Rectal smooth muscle tissue (tissue), 1 donor: ENCODE results near the gene HTR2A.

ENCODE experiments used
- H3K27ac ChIP-seq: one replicate; pipeline ENCODE4 v1.7.0; 2013; ENCODE audit warnings: low read depth, low read length, inconsistent platforms
- H3K27me3 ChIP-seq: one replicate; pipeline ENCODE4 v1.7.0; 2013; ENCODE audit warnings: low read length; ENCODE audit not compliant: control insufficient read depth, insufficient read depth
- H3K36me3 ChIP-seq: one replicate; pipeline ENCODE4 v1.7.0; 2013; ENCODE audit warnings: low read length; ENCODE audit not compliant: control insufficient read depth, insufficient read depth
- H3K4me1 ChIP-seq: one replicate; pipeline ENCODE4 v1.7.0; 2013; ENCODE audit warnings: low read length; ENCODE audit not compliant: control insufficient read depth, insufficient read depth
- H3K4me3 ChIP-seq: one replicate; pipeline ENCODE4 v1.7.0; 2013; ENCODE audit warnings: low read length
- H3K9ac ChIP-seq: one replicate; pipeline ENCODE4 v1.7.0; 2013; ENCODE audit warnings: low read length

Gene HTR2A

DNA sequence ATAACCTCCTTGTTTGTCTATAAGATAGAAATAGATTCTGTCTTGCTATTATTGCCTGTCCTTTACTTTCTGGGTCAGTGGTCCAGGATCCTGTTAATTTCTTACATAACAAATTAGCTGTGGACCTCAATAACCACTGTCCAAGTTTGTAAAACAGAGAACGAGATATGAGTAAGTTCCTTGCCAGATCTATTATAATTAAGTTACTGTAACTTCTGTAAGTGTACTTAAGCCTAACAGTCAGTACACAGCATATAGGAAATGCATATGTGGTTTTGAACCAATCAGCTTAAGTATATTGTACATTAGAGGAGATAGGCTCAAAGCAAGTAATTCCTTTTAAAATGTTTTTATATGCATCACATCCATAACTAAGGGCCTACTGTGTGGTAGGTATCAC is 34.9 kb downstream of the HTR2A start:
- Histone ChIP-seq H3K27ac (no peak overlapping the region), H3K9ac (no peak overlapping the region), H3K36me3 (no peaks in the 10 kb centered on the region), H3K27me3 (no peaks in the 10 kb centered on the region), H3K4me1 (no peaks in the 10 kb centered on the region), H3K4me3 (no peak overlapping the region)

DNA sequence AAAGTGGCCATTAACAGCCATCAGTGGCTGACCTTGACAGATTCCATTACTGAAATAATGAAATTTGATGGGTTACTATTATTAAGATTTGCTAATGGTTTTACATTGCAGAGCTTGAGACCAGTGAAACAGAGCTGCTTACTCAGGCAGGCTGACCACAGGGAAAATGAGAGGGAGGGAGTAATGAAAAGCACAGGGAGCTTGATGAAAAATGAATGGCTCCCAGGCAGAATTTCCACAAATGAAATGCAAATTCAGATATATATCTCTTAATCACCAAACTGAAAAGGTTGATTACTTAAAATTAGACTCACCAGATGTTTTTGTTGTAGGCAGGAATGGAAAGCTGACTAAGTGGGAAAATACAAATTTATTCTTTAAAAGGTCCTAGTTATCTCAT is 36.1 kb downstream of the HTR2A start:
- no peaks in the 10 kb centered on the region for H3K4me1 ChIP-seq
- no peaks in the 10 kb centered on the region for H3K36me3 ChIP-seq
- H3K27ac ChIP-seq, result no peak overlapping the region
- no peak overlapping the region for H3K9ac ChIP-seq
- no peak overlapping the region for H3K4me3 ChIP-seq
- no peaks in the 10 kb centered on the region for H3K27me3 ChIP-seq

- H3K4me1 ChIP-seq, result no peaks in the 10 kb centered on the region
- no peaks in the 10 kb centered on the region for H3K27me3 ChIP-seq
Observed at GRCh38 chr13:46858776-46859175, 38.1 kb downstream of the HTR2A start.

DNA sequence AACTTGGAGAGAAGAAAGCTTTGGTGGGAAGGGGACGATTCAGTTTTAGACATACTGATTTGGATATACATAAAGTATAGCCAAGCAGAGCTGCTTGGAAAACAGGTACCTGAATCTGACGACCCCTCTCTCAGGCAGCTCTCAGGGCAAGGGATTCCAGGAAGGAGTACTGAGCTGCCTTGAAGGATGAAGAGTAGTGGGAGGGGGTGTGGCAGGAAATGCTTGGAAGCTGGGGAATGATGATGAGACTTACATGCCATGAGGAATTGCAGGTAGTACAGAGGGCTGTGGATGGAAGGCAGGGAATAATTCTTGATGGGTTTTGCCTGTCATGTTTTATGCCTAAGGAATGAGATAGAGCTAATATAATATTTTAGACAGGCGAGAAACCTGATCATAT is 38.7 kb downstream of the HTR2A start:
- H3K4me1 ChIP-seq, result no peaks in the 10 kb centered on the region
- no peaks in the 10 kb centered on the region for H3K36me3 ChIP-seq
- no peak overlapping the region for H3K4me3 ChIP-seq
- no peak overlapping the region for H3K27ac ChIP-seq
- H3K9ac ChIP-seq, result no peak overlapping the region
- no peaks in the 10 kb centered on the region for H3K27me3 ChIP-seq

More at GRCh38 chr13:46858776-46859175, 38.1 kb downstream of the HTR2A start:
- Histone ChIP-seq H3K4me3 (no peak overlapping the region), H3K36me3 (no peaks in the 10 kb centered on the region), H3K27ac (no peak overlapping the region), H3K9ac (no peak overlapping the region)

GRCh38 chr13:46855664-46856063 is 41.2 kb downstream of the HTR2A start:
- Histone ChIP-seq H3K36me3 (no peaks in the 10 kb centered on the region), H3K4me3 (no peak overlapping the region), H3K27me3 (no peaks in the 10 kb centered on the region), H3K4me1 (no peaks in the 10 kb centered on the region), H3K9ac (no peak overlapping the region), H3K27ac (no peak overlapping the region)

- Histone ChIP-seq H3K9ac (no peak overlapping the region), H3K4me3 (no peak overlapping the region), H3K4me1 (no peaks in the 10 kb centered on the region), H3K36me3 (no peaks in the 10 kb centered on the region), H3K27me3 (no peaks in the 10 kb centered on the region), H3K27ac (no peak overlapping the region)
Observed at GRCh38 chr13:46855166-46855565, 41.7 kb downstream of the HTR2A start.

GRCh38 chr13:46852168-46852567 is 44.7 kb downstream of the HTR2A start:
- Histone ChIP-seq H3K4me3 (no peak overlapping the region), H3K27me3 (no peaks in the 10 kb centered on the region), H3K36me3 (no peaks in the 10 kb centered on the region), H3K27ac (no peak overlapping the region), H3K9ac (no peak overlapping the region), H3K4me1 (no peaks in the 10 kb centered on the region)

- Histone ChIP-seq H3K27ac (no peak overlapping the region), H3K36me3 (no peaks in the 10 kb centered on the region), H3K4me1 (no peaks in the 10 kb centered on the region), H3K9ac (no peak overlapping the region), H3K4me3 (no peak overlapping the region), H3K27me3 (no peaks in the 10 kb centered on the region)
Observed at GRCh38 chr13:46850214-46850613, 46.6 kb downstream of the HTR2A start.

DNA sequence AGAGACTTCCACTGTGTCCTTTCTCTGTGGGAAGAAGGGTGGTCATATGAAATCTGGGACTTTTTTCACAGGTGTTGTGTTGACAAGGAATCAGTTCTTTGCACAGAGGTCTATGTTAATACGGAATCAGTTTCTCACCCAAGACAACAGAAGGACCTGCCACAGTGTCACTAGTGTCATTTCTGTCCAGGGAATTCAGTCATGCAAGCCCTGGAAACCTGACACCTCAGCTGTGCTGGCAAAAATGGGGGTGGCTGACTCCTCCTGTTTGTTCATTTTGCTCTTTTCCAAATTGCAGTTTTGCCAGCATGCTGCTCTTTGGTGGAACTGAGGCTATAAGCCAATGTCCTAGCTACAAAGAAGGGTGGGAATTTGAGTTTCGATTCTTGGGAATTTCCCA is 50.1 kb downstream of the HTR2A start:
- Histone ChIP-seq H3K4me3 (no peak overlapping the region), H3K9ac (no peak overlapping the region), H3K36me3 (no peaks in the 10 kb centered on the region), H3K27me3 (no peaks in the 10 kb centered on the region), H3K27ac (no peak overlapping the region), H3K4me1 (no peaks in the 10 kb centered on the region)

DNA sequence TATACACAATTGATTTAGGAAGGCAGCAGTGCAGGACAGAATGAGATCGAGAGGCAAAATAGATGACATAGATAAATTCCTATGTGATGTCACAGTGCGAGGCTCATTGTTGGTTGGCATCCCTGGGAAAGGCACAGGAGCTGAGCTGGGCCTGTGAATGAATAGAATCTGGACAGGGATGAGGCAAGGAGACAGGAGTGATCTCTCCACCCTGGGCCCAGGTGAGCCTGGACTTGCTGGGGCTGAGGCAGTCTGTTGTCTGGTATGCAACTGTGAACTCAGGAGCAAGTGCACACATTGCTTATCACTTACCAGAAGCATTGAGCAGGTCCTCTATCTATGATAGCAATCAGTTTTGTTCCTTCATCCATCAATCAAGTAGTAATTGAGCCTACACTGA is 51.7 kb downstream of the HTR2A start:
- Histone ChIP-seq H3K36me3 (no peaks in the 10 kb centered on the region), H3K9ac (no peak overlapping the region), H3K27ac (no peak overlapping the region), H3K4me1 (no peaks in the 10 kb centered on the region), H3K27me3 (no peaks in the 10 kb centered on the region), H3K4me3 (no peak overlapping the region)

- Histone ChIP-seq H3K36me3 (no peaks in the 10 kb centered on the region), H3K27me3 (no peaks in the 10 kb centered on the region), H3K9ac (no peak overlapping the region), H3K27ac (no peak overlapping the region), H3K4me1 (no peaks in the 10 kb centered on the region), H3K4me3 (no peak overlapping the region)
Observed at GRCh38 chr13:46844431-46844830, 52.4 kb downstream of the HTR2A start.

DNA sequence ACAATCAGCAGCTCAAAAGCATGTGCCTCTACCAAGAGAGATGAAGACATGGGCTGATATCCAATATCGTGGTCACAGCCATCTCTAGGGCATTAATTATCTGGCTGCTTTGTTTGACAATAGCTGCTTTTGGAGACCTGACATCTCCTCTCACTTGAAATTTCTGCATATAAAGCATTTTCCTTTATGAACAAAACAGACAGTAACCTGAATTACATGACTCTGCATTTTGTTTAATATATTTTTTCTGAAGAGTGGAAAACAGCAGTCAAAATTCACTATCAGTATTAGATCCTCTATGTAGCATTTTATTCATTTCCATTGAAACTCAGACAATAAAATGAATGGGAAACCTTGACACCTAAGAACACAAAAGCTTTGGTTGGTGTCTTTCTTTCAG is 57.5 kb downstream of the HTR2A start:
- no peaks in the 10 kb centered on the region for H3K36me3 ChIP-seq
- no peaks in the 10 kb centered on the region for H3K4me1 ChIP-seq
- no peak overlapping the region for H3K27ac ChIP-seq
- no peak overlapping the region for H3K9ac ChIP-seq
- no peak overlapping the region for H3K4me3 ChIP-seq
- H3K27me3 ChIP-seq, result no peaks in the 10 kb centered on the region

DNA sequence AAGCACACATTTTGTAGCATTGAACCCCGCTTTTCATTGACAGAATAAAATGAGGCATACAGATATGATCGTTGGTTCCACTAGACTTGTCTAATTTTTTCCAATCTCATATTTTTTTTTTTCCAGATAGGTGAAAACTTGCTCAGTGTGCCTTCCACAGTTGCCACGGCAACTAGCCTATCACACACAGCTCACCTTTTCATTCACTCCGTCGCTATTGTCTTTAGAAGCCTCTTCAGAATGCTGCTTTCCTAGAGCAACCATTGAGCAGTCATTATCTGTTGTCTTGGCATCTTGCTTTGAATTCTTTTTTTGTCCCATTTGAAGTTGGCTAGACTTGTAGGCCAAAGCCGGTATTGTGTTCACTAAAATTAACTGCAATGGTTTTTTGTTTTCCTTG is 62.2 kb downstream of the HTR2A start:
- Histone ChIP-seq H3K4me1 (no peaks in the 10 kb centered on the region), H3K9ac (no peak overlapping the region), H3K27ac (no peak overlapping the region), H3K4me3 (no peak overlapping the region), H3K27me3 (no peaks in the 10 kb centered on the region), H3K36me3 (no peaks in the 10 kb centered on the region)
